NCI-H1048 (cell line): ENCODE results near the gene DMWD.

Experiments used
- DNase-seq: peaks from one replicate; lab custom pipeline; 2025; lab: John Stamatoyannopoulos, UW

DMWD gene

GRCh38 chr19:45792470-45793177 is at the start of gene DMWD:
TSS of gene DMWD (minus strand) at chr19:45792845. CDS start at chr19:45792756, 89 bp downstream.
- peak; percentile 96 for DNase-seq

- DNase-seq: no peak
Measured at GRCh38 chr19:45842198-45842597, 49.6 kb upstream of the DMWD start.

GRCh38 chr19:45834970-45835369 is 42.3 kb upstream of the DMWD start:
- no peak for DNase-seq

- DNase-seq: no peak
Measured at GRCh38 chr19:45828945-45829344, 36.3 kb upstream of the DMWD start.

GRCh38 chr19:45828523-45828922 is 35.9 kb upstream of the DMWD start:
- DNase-seq: no peak

GRCh38 chr19:45827459-45828093 is 34.9 kb upstream of the DMWD start:
- no peak for DNase-seq

- DNase-seq: no peak
Measured at GRCh38 chr19:45826934-45827333, 34.3 kb upstream of the DMWD start.

GRCh38 chr19:45825917-45826893 is 33.6 kb upstream of the DMWD start:
- no peak for DNase-seq

GRCh38 chr19:45825263-45825605 is 32.6 kb upstream of the DMWD start:
- no peak for DNase-seq

GRCh38 chr19:45824531-45825262 is 32.1 kb upstream of the DMWD start:
- DNase-seq: no peak

GRCh38 chr19:45824041-45824471 is 31.4 kb upstream of the DMWD start:
- DNase-seq: no peak

GRCh38 chr19:45823182-45823581 is 30.5 kb upstream of the DMWD start:
- no peak for DNase-seq

GRCh38 chr19:45822716-45823115 is 30.1 kb upstream of the DMWD start:
- no peak for DNase-seq

- DNase-seq: no peak
Measured at GRCh38 chr19:45821570-45821969, 28.9 kb upstream of the DMWD start.

- no peak for DNase-seq
Measured at GRCh38 chr19:45821103-45821521, 28.5 kb upstream of the DMWD start.

GRCh38 chr19:45820413-45821102 is 27.9 kb upstream of the DMWD start:
- no peak for DNase-seq

- no peak for DNase-seq
Measured at GRCh38 chr19:45819769-45820168, 27.1 kb upstream of the DMWD start.

GRCh38 chr19:45817725-45818301 is 25.2 kb upstream of the DMWD start:
- no peak for DNase-seq

GRCh38 chr19:45817010-45817724 is 24.5 kb upstream of the DMWD start:
- peak; percentile 85 for DNase-seq
